HG02943 (cell line): ENCODE results near the gene ALPI.
"Not testable (repeated sequence)": the region's sequence is repeated elsewhere in the genome, so short reads cannot be mapped to it uniquely, and the experiment has no call there.

ENCODE experiments used
- ATAC-seq: cut with Tn5 transposase; IDR thresholded peaks from one replicate; pipeline ENCODE4 v1.9.1; 2021; ENCODE audit warnings: mild to moderate bottlenecking, low read depth, moderate library complexity; ENCODE audit not compliant: unreplicated experiment

ALPI gene

DNA sequence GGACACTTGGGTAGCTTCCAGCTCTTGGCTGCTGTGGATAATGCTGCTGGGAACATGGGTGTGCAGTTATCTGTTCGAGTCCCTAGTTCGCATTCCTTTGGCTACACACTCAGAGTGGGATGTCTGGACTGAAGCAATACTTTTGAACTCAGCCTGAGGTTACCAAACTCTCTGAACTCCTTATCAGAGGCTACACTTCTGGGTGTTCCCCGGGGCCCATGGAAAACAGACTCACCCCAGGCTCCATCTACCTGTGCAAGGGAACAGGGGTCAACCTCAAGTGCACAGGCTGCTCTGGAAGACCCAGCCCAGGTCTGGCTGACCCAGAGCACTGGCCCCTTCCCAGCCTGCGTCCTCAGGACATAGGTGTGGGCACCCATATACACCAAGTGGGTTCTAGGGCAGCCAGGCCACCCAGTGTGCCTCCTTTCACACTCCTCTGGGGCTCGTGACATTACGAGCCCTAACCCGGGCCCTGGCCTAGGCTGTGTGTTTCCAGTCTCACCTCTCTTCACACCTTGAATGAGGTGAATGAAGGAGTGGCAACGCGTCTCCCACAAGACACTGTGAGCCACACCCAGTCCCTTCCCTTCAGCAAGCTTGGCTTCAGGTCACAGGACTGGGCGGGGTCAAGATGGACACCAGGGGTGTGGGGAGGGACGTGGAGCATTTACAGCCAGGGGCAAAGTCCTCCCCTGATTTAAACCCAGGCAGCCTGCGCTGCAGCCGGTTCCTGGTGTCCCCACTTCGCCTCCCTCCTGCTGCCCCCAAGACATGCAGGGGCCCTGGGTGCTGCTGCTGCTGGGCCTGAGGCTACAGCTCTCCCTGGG lies at the start of gene ALPI:
Gene ALPI (plus strand): TSS at position 728 of the 830 bp plus-strand sequence. CDS start 47 bp downstream, at position 775.
- ATAC-seq, result no peak

DNA sequence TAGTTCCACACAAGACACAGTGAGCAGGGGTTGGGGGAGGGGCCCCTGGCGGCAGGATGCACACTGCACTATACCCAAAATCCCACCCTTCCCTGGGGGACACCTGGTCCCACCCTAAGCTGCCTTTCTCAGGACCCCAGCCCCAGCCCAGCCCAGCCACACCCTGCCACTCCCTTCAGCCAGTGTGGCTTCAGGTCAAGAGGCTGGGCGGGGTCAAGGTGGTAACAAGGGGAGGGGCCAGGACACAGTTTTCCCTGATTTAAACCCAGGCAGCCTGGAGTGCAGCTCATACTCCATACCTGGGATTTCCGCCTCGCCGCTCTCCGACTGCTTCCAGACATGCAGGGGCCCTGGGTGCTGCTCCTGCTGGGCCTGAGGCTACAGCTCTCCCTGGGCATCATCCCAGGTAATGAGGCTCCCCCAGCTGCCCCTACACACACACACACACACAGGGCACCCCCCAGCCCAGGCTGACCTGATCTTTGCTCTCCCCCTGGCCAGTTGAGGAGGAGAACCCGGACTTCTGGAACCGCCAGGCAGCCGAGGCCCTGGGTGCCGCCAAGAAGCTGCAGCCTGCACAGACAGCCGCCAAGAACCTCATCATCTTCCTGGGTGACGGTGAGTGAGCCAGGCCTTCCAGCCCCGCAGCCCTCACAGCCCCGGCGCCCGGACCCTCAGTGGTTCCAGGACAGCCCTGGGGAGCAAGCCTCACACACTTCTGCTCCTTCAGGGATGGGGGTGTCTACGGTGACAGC lies 49.2 kb upstream of the ALPI start, which contains the start of gene ALPG:
Gene ALPG (plus strand): TSS at position 289 of the 755 bp plus-strand sequence. CDS start 51 bp downstream, at position 340.
- ATAC-seq, result no peak

DNA sequence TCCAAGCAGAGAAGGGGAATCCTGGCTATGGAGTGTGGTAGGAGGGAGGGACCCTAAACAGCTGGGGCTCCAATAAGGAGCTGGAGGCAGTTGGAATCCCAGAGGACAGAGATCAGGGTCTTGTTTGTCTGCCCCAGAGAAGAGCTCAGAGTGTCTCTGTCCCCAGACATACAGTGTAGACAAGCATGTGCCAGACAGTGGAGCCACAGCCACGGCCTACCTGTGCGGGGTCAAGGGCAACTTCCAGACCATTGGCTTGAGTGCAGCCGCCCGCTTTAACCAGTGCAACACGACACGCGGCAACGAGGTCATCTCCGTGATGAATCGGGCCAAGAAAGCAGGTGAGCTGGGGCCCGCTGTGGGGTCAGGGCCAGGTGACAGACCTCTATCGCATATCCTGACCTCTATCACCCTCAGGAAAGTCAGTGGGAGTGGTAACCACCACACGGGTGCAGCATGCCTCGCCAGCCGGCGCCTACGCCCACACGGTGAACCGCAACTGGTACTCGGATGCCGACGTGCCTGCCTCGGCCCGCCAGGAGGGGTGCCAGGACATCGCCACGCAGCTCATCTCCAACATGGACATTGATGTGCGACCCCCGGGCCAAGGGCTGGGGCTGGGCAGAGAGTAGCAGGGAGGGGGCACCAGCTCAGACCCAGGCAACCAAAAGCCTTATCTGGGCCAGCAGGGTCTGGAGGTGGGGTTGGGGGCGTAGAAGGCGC lies 48.4 kb upstream of the ALPI start:
- ATAC-seq, result not testable (repeated sequence)

DNA sequence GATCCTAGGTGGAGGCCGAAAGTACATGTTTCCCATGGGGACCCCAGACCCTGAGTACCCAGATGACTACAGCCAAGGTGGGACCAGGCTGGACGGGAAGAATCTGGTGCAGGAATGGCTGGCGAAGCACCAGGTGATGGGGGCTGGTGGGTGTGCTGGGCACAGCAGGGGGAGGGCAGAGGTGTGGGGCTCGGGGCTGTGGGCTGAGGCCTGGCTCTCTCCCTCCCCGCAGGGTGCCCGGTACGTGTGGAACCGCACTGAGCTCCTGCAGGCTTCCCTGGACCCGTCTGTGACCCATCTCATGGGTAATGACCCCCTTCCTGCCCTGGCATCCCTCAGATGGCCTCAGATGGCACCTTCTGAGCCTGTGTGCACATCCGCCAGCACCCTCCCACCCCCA lies 47.7 kb upstream of the ALPI start:
- not testable (repeated sequence) for ATAC-seq

DNA sequence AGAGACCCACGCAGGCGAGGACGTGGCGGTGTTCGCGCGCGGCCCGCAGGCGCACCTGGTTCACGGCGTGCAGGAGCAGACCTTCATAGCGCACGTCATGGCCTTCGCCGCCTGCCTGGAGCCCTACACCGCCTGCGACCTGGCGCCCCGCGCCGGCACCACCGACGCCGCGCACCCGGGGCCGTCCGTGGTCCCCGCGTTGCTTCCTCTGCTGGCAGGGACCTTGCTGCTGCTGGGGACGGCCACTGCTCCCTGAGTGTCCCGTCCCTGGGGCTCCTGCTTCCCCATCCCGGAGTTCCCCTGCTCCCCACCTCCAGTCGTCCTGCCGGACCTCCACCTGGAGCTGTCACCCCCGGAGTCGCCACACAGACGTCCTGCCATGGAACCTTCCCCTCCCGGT lies 46.3 kb upstream of the ALPI start:
- ATAC-seq, result not testable (repeated sequence)

DNA sequence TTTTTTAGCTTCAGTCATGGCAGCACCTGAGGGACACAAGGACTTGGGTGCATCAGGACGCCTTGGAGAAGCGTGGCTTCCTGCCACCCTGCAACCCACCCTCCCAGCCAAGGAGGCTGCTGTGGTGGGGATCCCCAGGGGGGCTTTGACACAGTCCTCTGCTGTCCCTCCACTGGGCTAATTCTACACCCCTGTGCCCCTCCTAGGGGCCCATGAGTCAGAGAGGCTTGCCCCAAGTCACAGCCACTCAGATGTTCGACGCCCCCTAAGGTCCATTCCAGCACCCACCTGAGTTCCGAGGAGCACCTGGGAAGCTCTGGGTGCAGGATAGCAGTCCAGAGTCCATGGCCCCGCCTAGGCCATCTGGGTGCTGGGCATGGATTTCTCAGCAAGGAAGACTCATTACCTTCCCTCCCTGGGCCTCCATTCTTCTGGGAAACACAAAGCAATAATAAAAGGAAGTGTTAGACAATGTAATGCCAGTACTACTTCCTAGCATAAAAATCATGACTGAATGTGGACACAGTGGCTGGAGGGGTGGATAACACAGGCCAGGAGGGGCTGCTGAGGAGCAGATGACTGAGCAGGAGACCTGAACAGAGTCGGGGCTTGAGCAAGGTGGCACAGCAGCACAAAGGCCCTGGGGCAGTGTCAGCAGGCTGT lies 45.6 kb upstream of the ALPI start:
- ATAC-seq, result no peak

DNA sequence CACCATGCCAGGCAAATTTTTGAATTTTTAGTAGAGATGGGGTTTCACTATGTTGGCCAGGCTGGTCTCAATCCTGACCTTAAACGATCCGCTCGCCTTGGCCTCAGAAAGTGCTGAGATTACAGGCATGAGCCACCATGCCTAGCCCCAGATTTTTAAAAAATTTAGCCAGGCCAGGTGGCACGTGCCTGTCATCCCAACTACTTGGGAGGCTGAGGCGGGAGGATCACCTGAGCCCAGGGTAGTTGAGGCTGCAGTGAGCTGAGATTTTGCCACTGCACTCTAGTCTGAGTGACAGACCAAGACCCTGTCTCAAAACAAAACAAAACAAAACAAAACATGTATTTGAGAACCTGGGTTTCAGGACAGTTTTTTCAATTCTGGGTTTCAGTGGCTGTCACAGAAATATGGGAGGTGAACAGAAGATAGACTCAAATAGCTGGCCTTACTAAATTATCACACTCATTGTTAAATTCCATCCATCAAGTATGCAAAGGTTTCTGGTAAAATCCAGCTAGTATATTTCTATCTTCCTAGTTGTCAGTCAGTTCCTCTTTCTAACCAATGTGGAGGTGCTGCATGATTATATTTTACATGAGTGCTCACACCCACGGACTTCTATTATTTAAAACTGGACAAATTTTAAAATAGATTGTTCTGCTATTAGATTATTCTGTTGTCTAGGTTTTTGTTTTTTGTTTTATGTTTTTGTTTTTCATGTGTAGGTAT lies 43.9 kb upstream of the ALPI start:
- ATAC-seq, result no peak

DNA sequence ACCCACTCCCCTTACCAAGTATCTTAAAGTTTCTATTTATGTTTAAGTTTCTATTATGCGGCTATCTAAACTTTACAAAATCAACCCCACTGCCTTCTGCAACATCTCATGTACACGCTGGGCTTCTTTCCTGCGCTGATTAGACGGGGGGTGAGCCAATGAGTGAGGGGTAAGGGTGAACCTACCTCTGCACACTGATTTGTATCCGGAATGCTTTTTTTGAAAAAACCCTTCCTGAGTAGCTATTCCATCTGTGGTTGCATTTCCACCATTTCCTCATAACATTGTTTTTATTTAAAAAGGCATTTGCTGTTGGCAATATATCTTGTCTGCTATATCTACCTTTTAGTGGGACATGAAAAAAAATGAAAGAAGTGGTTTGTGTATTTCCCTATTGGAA lies 43.0 kb upstream of the ALPI start:
- ATAC-seq, result no peak

DNA sequence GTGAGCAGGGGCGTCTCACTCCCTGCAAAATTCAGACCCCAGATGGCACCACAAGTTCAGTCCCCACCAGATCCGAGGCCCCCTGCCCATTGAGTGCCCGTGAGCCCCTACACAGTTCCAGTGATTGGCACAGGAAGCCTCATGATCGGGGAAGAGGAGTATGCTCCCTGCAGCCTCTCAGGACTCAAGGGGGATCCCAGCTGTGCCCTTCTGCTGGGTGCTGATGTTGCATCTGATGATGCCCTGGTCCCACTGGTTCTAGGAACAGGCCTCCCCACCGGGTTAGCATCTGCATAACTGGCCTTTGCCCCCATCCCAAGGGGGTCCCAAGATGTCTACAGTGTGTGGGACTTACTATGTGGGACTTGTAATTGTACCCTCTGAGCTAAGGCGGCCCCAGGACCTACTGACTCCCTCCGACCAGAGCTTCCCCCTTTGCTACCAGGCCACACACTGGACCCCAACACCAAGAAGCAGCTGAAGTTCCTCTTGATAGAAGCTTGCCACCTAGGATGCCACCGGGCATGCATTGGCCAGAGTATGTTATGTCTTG lies 40.7 kb upstream of the ALPI start:
- no peak for ATAC-seq

DNA sequence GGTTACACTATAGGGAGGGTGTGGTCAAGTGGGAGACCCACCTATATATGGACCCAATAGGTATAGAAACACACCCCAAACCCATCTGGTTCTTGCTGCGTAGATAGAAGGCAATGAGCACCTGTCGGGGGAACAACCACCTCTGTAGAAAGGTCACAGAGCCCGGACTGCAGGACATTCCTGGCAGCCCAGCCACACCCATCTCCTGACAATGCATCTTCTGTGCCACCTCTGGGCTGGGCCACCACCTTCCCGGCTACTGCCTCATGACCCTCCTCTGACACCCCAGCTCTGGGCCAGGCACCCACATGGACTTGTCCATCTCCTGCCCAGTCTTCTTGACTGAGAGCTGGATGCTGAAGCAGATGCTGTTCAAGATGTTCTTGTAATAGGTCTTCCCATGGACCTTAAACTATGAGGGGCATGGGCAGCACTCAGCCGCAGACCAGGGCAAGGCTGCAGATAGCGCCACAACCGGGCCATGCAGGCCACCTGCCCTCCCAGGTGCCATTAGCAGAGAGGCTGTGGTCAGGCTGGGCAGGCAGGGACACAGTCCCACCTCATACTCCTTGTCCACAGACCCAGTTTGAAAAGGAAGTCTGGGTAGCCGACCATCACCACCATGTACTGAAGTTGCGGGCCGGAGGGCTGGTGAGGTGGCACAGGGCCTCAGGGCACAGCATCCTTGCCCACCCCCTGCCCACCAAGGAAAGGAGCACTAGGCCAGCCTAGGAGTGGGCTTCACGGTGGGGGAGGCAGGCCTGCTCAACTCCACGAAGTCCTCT lies 40.0 kb upstream of the ALPI start:
- ATAC-seq, result no peak

DNA sequence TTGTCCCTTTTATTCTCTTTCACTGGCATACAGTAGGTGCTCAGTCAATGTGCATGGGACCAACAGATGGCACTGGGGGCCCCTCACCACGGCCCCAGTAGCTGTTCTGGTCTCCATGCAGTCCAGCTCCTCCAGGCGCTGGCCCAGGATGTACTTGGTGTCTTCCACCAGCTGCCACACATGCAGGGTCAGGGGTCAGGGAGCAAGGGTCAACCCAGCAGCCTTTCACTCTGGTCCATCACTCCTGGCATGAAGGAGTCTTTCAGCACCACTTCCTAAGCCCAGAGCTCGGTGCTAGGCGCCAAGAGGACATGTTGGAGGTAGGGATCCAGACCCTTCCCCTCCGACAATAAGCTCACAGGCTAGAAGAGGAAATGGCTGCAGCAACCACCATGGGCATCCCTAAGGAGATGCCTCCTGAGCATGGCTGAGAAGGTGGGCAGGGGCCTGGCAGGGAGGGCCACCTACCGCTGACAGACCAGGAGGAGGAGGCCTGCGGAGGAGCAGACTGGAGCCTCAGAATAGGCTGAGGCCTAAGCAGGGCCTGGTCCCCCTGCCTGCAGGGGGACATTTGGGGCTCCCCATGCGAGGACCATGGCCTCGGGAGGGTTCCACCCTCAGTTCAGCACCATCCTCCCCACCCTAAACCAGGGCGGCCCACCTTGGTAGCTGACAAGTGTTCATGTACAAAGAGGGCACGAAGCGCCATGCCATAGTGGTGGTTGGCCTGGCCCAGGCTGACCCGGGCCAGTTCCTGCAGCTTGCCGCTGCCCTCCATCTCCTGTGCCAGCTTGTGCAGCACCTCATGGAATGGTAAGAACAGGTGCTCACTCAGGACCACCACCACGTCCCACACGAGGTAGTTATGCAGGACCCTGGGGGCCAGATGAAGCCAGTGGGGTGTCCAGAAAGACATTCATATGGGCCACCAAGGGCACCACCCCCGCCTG lies 39.2 kb upstream of the ALPI start:
- ATAC-seq, result no peak

DNA sequence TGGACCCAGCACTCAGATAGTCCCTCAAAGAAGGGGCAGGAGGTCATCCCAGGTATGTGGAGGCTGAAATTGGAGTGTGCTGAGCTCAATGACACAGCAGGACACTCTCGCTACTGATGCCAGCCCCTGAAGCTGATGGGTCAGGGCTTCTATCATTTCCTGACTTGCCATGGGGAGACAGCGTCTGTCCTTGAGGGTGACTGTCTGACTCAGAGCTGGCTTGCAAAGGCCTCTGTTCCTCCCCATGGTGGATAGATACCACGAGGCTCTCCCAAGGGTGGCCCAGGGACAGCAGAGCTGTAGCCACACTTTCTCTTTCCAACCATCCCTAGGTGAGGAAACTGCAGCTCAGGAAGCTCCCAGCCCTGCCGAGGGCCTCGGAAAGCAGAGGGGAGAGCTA lies 38.5 kb upstream of the ALPI start:
- ATAC-seq, result no peak

DNA sequence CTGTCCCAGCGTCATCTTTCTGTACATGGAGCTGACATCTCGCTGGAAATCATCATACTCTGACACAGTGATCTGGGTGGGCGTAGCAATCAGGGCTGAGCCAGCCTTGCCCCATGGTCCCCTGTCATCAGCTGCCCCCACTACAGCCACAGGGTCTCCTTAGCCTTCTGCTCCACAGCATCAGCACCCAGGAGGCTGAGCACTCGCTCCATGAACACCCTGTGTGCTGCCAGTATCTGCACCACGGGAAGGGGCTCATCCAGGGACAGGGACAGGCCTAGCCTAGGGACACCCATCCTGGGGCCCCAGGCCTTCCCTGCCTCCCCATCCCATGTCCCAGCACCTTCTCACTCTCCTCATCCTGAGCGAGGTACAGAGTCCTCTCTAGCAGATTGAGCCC lies 37.9 kb upstream of the ALPI start:
- no peak for ATAC-seq

DNA sequence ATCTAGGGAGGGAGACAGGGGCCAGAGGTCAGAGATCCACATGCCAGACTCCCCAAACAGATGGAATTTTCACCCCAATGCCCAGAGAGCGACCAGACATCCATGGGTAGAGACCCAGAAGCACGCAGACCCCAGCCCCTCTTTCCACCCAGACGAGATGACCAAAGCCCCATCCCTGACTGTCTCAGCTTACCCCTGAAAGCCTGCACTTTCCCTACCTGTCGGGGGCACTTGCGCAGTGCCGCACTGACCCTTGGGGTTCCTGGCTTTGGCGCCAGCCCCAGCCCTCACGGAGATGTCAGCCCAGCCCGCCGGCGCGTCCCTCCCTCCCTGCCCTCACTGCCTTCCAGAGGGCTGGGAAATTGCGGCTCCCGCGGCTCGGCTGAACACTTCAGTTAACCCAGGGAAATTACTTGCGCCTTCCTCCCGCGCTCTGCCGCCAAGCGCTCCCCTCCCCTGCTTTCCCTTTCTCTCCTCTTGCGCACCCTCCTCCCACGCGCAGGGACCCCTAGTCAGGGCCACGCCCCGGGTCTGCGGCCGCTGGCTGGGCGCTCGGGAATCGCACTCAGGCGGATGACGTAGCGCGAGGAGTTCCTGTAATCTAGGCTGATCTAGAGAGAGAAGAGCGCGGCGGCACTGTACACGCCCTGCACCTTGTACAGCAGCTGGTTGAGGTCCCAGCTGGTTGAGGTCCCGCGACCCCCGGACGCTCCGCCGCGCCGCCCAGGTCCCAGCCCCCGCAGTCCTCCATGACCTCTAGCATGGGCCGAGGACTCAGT lies 37.3 kb upstream of the ALPI start:
- no peak for ATAC-seq

DNA sequence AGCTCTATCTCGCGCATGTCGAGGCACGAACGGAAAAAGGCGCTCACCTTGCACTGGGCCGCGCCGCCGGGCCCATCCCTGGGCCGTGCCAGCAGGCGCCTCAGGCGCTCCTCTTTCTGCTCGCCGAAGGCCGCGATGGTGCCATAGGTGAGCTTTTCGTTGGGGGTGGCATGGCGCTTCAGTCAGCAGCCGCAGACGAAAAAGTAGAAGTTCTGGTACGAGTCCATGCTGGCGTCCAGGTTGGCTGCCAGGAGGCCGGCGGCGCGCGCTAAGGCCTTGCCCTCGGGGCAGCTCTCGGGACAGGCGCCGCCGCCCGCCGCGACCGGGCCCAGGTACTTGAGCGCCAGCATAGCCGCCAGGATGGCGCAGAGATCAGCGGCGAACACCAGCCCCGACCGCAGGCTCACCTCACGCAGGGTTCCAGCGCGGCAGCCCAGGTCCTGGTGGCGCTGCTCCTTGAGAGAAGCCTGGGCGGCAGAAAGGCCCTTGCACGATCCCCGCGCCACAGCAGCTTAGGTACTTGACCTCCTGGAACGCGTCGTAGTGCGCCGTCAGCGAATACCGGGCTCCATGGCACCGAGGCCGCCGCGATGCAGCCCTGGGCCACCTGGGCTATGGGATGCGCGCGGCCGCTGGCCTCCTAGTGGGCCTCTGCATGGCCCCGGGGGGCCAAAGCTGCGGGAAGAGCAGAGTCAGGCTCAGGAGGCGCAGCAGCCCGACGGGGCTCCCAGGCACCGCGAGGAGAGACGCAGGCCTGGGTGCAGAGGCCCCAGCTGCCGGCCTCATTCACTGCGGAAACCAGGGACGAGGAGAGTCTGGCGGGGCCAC lies 36.5 kb upstream of the ALPI start:
- no peak for ATAC-seq

DNA sequence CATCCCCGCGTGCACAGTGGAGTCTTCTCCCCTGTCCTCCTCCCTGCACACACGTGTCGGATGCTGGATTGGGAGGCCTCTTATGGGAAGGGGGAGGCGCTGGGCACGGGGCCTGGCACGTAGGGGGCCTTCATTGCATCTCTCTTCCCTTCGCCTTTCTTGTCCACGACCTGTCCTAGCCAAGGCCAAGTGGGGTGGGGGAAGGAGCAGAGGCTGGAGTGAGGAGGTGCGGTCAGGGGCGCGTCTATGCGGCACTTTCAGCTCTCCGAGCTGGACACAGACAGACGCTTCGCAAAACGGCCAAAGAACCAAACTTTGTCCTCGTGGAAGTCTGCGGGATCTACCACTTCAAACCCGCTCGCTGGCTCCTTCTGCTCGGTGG lies 35.9 kb upstream of the ALPI start:
- no peak for ATAC-seq
